Measurements from ENCODE around the gene FAT2.

GRCh38 chr5:151580239-151580638 is 10.9 kb downstream of the FAT2 start:
- TF ChIP-seq CTCF (conservative IDR thresholded peaks at IDR 0.05) (no peak), EZH2 (IDR thresholded peaks at IDR 0.05; ENCODE audit: low read depth) (no peak)

Data from PC-9 (cell line).